Caco-2 (cell line): ENCODE results near the gene CXorf38. TPM values are rescaled to one million over a fixed set of nuclear protein-coding genes. Genes with fewer than 3 reads are reported as not detected.
A peak's percentile ranks its signal among the peaks of the same experiment; 100 is the strongest.

Experiments
- BruUV-seq: library from RNA; stranded (reverse); fragments of 400-500 nt; replicated peaks from 2 replicates; lab custom pipeline; 2021; lab: Mats Ljungman, UMichigan
- CTCF ChIA-PET: fragments of 300-600 bp; sonication (Branson Sonifier 250); formaldehyde crosslinking; loops from one replicate; lab custom pipeline; 2022; ENCODE audit warnings: antibody characterized with exemption; lab: Charles Lee
- POLR2A ChIA-PET: fragments of 300-600 bp; sonication (Branson Sonifier 250); formaldehyde crosslinking; loops from one replicate; lab custom pipeline; 2022; ENCODE audit warnings: antibody characterized with exemption; lab: Charles Lee
- DNase-seq, 2 experiments: peaks; one replicate each; pipeline versions ENCODE4 v3.0.0 to v3.0.0-alpha.2; 2020 to 2022
- H3K27me3 ChIP-seq: replicated peaks from 2 replicates; pipeline ENCODE4 v1.6.0; 2011; ENCODE audit warnings: low read length; ENCODE audit not compliant: control insufficient read depth, insufficient read depth
- H3K36me3 ChIP-seq: 2 replicates; pipeline ENCODE4 v1.5.1; 2011; ENCODE audit warnings: low read length; ENCODE audit not compliant: control insufficient read depth, insufficient read depth
- H3K4me1 ChIP-seq: fragments of 250-450 bp; sonication (Bioruptor Pico); 2 replicates; pipeline ENCODE4 v1.5.1; 2020; ENCODE audit warnings: mild to moderate bottlenecking
- H3K4me3 ChIP-seq: 2 replicates; pipeline ENCODE4 v1.5.1; 2011; ENCODE audit warnings: low read depth, mild to moderate bottlenecking, control low read depth, low read length
- H3K9me3 ChIP-seq: fragments of 250-450 bp; sonication (Bioruptor Pico); 2 replicates; pipeline ENCODE4 v1.5.1; 2020; ENCODE audit warnings: mild to moderate bottlenecking, moderate library complexity
- H3K27ac Mint-ChIP-seq: one replicate; pipeline ENCODE4 v1.8.0; 2022; ENCODE audit warnings: mixed read lengths; ENCODE audit not compliant: unreplicated experiment
- H3K27me3 Mint-ChIP-seq: one replicate; pipeline ENCODE4 v1.8.0; 2022; ENCODE audit warnings: mixed read lengths; ENCODE audit not compliant: insufficient read depth, unreplicated experiment
- H3K36me3 Mint-ChIP-seq: one replicate; pipeline ENCODE4 v1.8.0; 2022; ENCODE audit warnings: mild to moderate bottlenecking, mixed read lengths; ENCODE audit not compliant: insufficient read depth, unreplicated experiment
- H3K4me1 Mint-ChIP-seq: one replicate; pipeline ENCODE4 v1.8.0; 2022; ENCODE audit warnings: low read depth, mixed read lengths; ENCODE audit not compliant: unreplicated experiment
- H3K4me3 Mint-ChIP-seq: one replicate; pipeline ENCODE4 v1.8.0; 2022; ENCODE audit warnings: mild to moderate bottlenecking, moderate library complexity, mixed read lengths; ENCODE audit not compliant: unreplicated experiment
- H3K9me3 Mint-ChIP-seq: one replicate; pipeline ENCODE4 v1.8.0; 2022; ENCODE audit warnings: mixed read lengths; ENCODE audit not compliant: unreplicated experiment
- CTCF ChIP-seq, 2 experiments: fragments of 200-600 bp in 1 of 2; IDR thresholded peaks; 1 replicate in 1 of 2; 2 replicates in 1 of 2; pipeline versions ENCODE4 v1.5.1 to v1.8.0; 2011 to 2022; ENCODE audit warnings: antibody characterized with exemption in 1 of 2, control low read depth in 1 of 2, inconsistent platforms in 1 of 2, low read depth in 1 of 2, low read length in 1 of 2, mild to moderate bottlenecking in 1 of 2, moderate library complexity in 1 of 2; ENCODE audit not compliant: insufficient read depth in 1 of 2, severe bottlenecking in 1 of 2, unreplicated experiment in 1 of 2
- intact Hi-C: fragments of 100-400 bp; cut with micrococcal nuclease; formaldehyde crosslinking; loops from one replicate; pipeline ENCODE4 v1.10.0; 2022; ENCODE audit not compliant: unreplicated experiment
- total RNA-seq: library from RNA; stranded (reverse); gene quantifications from 2 replicates; pipeline ENCODE4 v1.2.3, GENCODE V29; 2022

CXorf38 gene
- total RNA-seq, 1 experiment from 2014 or later: 8.7 TPM

GRCh38 chrX:40580537-40581335, 66.6 kb downstream of the CXorf38 start, which contains the start of gene ATP6AP2:
ATP6AP2 (plus strand) TSS chrX:40580970; CDS start chrX:40581066, 96 bp downstream.
- Mint-ChIP-seq H3K27ac (peak within 1 kb of the TSS; percentile 95), H3K27me3 (no peaks in the 10 kb centered on the region)
- peak within 1 kb of the TSS; percentile 80 for H3K4me3 ChIP-seq

DNA sequence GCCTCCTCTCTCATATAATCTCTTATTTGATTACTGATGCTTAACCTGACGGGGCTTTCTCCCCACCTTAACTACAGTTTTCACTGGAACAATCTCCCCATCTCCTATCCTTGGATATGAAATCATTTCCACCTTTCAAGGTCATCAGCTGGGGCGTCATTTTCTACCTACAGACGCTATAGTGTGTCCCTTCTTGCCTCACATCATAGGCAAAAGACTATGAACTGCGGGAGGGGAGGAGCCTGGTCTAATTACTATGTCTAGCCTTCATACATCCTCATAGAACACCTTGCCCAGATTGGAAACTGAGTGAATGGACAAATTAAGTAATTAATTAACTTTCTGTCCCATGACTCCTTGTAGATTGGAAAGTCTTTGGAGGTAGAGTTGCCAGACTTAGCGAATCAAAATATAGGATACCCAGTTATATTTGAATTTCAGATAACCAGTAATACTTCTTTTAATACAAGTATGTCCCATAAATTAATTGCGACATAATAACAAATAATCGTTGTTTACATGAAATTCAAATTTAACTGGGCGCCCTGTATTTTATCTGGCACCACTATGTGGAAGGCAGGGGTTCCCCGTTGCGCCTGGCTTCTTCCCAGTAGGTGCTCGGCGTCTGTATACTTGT, 67.3 kb downstream of the CXorf38 start:
- Mint-ChIP-seq H3K27me3 (no peaks in the 10 kb centered on the region), H3K9me3 (no peaks in the 10 kb centered on the region), H3K27ac (peak overlapping the region; percentile 95), H3K4me3 (peak overlapping the region; percentile 97), H3K4me1 (peaks cover under 1% of the 10 kb centered on the region), H3K36me3 (peaks cover 7% of the 10 kb centered on the region)
- no peak for DNase-seq
- ChIA-PET CTCF (interaction anchor here (1.2 to 1.5 kb wide), 3 partner anchors 8 to 72 kb away, joined by 3 to 4 read pairs (median 3); no protein-coding TSS in a partner anchor), POLR2A (interaction anchor here (0.5 to 1.0 kb wide), 2 partner anchors 10 to 485 kb away, joined by 3 to 4 read pairs; no protein-coding TSS in a partner anchor)
- Histone ChIP-seq H3K4me1 (no peaks in the 10 kb centered on the region), H3K27me3 (no peaks in the 10 kb centered on the region), H3K36me3 (no peaks in the 10 kb centered on the region), H3K9me3 (no peaks in the 10 kb centered on the region), H3K4me3 (peak overlapping the region; percentile 80)
- TF ChIP-seq CTCF (IDR thresholded peaks at IDR 0.05; ENCODE audit: insufficient read depth in 1 of 2, low read depth in 1 of 2, low read length in 1 of 2, severe bottlenecking in 1 of 2, unreplicated experiment in 1 of 2): no peak
- intact Hi-C loops: no loop called here
- BruUV-seq: TSS peak; percentile 80

More at GRCh38 chrX:40580537-40581335, 66.6 kb downstream of the CXorf38 start, which contains the start of gene ATP6AP2:
- H3K9me3 Mint-ChIP-seq: no peaks in the 10 kb centered on the region
- H3K4me3 Mint-ChIP-seq: peak within 1 kb of the TSS; percentile 97
- peak; percentile 92 to 94 for DNase-seq
- peaks cover 5% of the 10 kb centered on the region for H3K4me1 Mint-ChIP-seq
- H3K27me3 ChIP-seq: no peaks in the 10 kb centered on the region
- peaks cover 7% of the 10 kb centered on the region for H3K36me3 Mint-ChIP-seq
- no peaks in the 10 kb centered on the region for H3K4me1 ChIP-seq
- no peaks in the 10 kb centered on the region for H3K9me3 ChIP-seq
- BruUV-seq: no TSS peak
- POLR2A ChIA-PET: interaction anchor here (0.5 to 1.0 kb wide), 2 partner anchors 9 to 485 kb away, joined by 3 to 4 read pairs; no protein-coding TSS in a partner anchor
- intact Hi-C loops: no loop called here
- no peaks in the 10 kb centered on the region for H3K36me3 ChIP-seq
- CTCF ChIA-PET: interaction anchor here (1.2 to 1.5 kb wide), 3 partner anchors 9 to 71 kb away, joined by 3 to 4 read pairs (median 3); no protein-coding TSS in a partner anchor
- TF ChIP-seq CTCF (IDR thresholded peaks at IDR 0.05; ENCODE audit: insufficient read depth in 1 of 2, low read depth in 1 of 2, low read length in 1 of 2, severe bottlenecking in 1 of 2, unreplicated experiment in 1 of 2): no peak

DNA sequence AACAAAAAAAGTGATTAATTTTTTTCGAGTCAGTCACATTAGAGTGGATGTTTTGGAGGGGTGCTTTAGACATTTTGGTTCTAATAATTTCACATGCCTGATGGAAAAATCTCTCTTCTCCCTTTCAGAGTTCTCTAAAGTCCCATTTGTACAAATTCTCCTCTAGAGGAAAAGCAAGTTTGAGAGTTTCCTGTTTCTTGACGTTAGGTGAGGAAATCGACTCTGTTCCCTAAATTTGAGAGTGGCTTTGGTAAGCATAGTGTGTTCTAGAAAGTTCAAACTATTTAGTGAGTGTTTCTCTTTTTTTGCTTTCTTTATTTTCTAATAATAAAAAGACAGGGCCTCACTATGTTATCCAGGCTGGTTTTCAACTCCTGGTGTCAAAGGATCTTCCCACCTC, 68.2 kb downstream of the CXorf38 start:
- intact Hi-C loops: no loop called here
- H3K9me3 ChIP-seq: no peaks in the 10 kb centered on the region
- BruUV-seq: no TSS peak
- no peaks in the 10 kb centered on the region for H3K36me3 ChIP-seq
- Mint-ChIP-seq H3K36me3 (peaks cover 7% of the 10 kb centered on the region), H3K27ac (no peak overlapping the region), H3K9me3 (no peaks in the 10 kb centered on the region), H3K27me3 (no peaks in the 10 kb centered on the region), H3K4me3 (no peak overlapping the region), H3K4me1 (no peaks in the 10 kb centered on the region)
- CTCF ChIA-PET: no interaction called here
- DNase-seq: no peak
- no peak for TF ChIP-seq CTCF (IDR thresholded peaks at IDR 0.05; ENCODE audit: insufficient read depth in 1 of 2, low read depth in 1 of 2, low read length in 1 of 2, severe bottlenecking in 1 of 2, unreplicated experiment in 1 of 2)
- H3K4me1 ChIP-seq: no peaks in the 10 kb centered on the region
- no peaks in the 10 kb centered on the region for H3K27me3 ChIP-seq
- no peak overlapping the region for H3K4me3 ChIP-seq
- POLR2A ChIA-PET: no interaction called here
